A549 (cell line): ENCODE results near the gene PDLIM7.

ENCODE experiments used
- CTCF ChIP-seq: fragments of >200 bp; sonication (Bioruptor Twin); formaldehyde crosslinking; IDR thresholded peaks from 3 replicates; pipeline ENCODE4 v1.5.1; 2016
- JUN ChIP-seq, 2 experiments: fragments of >200 bp; sonication (Bioruptor Twin); formaldehyde crosslinking; IDR thresholded peaks; 2 replicates in 1 of 2; 3 replicates in 1 of 2; pipeline ENCODE4 v1.6.1; 2016 to 2017
- KDM1A ChIP-seq: fragments of 200-600 bp; sonication (generic); IDR thresholded peaks from 2 replicates; pipeline ENCODE4 v1.6.1; 2016; ENCODE audit warnings: low read depth, mild to moderate bottlenecking
- NR3C1 ChIP-seq: fragments of >200 bp; sonication (Bioruptor Twin); formaldehyde crosslinking; IDR thresholded peaks from 3 replicates; pipeline ENCODE4 v1.6.1; 2017

- TF ChIP-seq NR3C1 (no peak), CTCF (no peak), KDM1A (no peak), JUN (IDR thresholded peaks at IDR 0.05) (no peak)
These were observed 7.0 kb downstream of the PDLIM7 start for GRCh38 chr5:177490311-177490991.
